ENCODE data around the gene SH3PXD2A. TPM values are rescaled to one million over a fixed set of nuclear protein-coding genes. Genes with fewer than 3 reads are reported as not detected.

Gene SH3PXD2A
- total RNA-seq, 4 donors from 2014 or later = 128 to 154 (median 136) TPM

DNA sequence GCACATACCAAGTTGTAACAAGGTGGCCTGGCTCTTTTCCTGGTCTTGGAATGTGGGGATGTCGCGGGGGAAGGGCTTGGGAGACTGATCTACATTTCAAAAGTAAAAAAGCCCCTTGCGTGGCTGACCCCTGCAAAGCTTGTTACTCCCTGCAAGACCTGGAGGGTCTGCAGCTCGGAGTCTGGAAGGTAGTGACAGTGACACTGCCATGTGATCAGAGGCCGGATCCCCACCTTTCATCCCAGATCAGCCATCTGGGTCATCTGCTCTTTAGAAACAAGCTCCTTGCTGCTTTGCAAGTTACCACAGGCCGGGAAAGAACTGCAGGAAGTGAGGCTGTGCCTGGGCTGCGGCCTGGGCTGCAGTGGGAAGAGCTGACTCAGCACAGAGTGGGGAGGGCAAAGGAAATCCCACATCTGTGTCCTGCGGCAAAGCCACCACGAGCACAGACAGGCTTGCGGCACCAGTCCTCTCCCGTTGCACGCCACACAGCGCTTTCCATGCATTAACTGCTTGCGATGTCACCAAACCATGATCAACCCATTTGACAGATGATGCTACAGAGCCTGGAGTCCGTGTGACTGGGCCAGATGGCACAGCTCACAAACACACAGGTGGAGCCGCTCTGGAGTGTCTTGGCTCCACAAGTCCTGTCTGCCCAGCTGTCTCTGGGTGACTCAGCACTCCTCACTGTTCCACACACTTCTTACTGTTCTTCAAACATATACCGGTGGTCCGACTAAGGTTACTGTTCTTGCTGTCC, 97.7 kb downstream of the SH3PXD2A start:
- Histone ChIP-seq H3K4me3 (no peak overlapping the region), H3K27me3 (no peaks in the 10 kb centered on the region), H3K27ac (peak overlapping the region in 2 of 4 donors; percentile 81 to 86), H3K9me3 (peaks cover 0 to 2% (median 0%) of the 10 kb centered on the region in 4 donors), H3K4me1 (peaks cover 3 to 55% (median 37%) of the 10 kb centered on the region in 4 donors), H3K36me3 (no peaks in the 10 kb centered on the region)
- peak in 1 of 2 donors; percentile 27 for DNase-seq (ENCODE audit: low spot score in 2 of 2)
- 59 to 63% methylated on average over 18 of the region's 18 CpGs for WGBS, 2 donors
- TF ChIP-seq POLR2A (IDR thresholded peaks at IDR 0.05) (no peak), EP300 (IDR thresholded peaks at IDR 0.05) (peak in 1 of 2 donors; percentile 65)
- TF ChIP-seq, protein P1, sequence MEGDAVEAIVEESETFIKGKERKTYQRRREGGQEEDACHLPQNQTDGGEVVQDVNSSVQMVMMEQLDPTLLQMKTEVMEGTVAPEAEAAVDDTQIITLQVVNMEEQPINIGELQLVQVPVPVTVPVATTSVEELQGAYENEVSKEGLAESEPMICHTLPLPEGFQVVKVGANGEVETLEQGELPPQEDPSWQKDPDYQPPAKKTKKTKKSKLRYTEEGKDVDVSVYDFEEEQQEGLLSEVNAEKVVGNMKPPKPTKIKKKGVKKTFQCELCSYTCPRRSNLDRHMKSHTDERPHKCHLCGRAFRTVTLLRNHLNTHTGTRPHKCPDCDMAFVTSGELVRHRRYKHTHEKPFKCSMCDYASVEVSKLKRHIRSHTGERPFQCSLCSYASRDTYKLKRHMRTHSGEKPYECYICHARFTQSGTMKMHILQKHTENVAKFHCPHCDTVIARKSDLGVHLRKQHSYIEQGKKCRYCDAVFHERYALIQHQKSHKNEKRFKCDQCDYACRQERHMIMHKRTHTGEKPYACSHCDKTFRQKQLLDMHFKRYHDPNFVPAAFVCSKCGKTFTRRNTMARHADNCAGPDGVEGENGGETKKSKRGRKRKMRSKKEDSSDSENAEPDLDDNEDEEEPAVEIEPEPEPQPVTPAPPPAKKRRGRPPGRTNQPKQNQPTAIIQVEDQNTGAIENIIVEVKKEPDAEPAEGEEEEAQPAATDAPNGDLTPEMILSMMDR (IDR thresholded peaks at IDR 0.05) = no peak

DNA sequence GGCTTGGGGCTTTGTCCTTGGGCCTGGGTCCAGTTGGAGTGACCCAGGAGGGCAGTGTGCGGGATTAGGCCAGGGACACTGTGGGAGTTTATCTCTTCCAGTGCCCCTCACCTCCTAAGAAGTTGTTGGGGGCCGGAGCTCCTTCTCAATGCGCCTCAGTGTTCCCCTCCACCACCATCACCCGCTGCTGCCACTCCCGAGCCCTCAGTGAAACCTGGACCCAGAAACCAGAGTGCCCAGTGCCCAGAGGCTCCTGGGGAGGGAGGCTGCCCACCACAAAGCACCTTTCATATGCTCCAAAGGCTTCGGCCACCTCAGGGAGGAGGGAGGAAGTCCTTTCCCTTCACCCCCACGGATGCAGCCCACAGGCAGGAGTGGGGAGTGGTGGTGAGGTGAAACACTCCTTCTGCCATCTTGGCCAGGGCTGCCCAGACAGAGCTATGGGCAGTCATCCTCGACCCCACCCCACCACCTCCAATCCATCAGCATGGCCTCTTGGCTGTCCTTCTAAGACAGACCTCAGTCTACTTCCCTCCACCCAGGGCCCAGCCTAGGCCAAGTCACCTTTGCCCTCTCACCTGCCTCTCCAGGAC, 99.0 kb downstream of the SH3PXD2A start:
- TF ChIP-seq EP300 (IDR thresholded peaks at IDR 0.05) (no peak), POLR2A (IDR thresholded peaks at IDR 0.05) (no peak)
- TF ChIP-seq, protein P1 (IDR thresholded peaks at IDR 0.05) = no peak
- no peaks in the 10 kb centered on the region for H3K27me3 ChIP-seq
- 69 to 86% methylated on average over 8 of the region's 8 CpGs for WGBS, 2 donors
- no peak overlapping the region for H3K4me3 ChIP-seq
- H3K27ac ChIP-seq = peak overlapping the region in 2 of 4 donors; percentile 2 to 31
- no peaks in the 10 kb centered on the region for H3K36me3 ChIP-seq
- DNase-seq (ENCODE audit: low spot score in 2 of 2) = no peak
- H3K4me1 ChIP-seq = peaks cover 3 to 55% (median 35%) of the 10 kb centered on the region in 4 donors
- H3K9me3 ChIP-seq = peaks cover 0 to 8% (median 0%) of the 10 kb centered on the region in 4 donors

DNA sequence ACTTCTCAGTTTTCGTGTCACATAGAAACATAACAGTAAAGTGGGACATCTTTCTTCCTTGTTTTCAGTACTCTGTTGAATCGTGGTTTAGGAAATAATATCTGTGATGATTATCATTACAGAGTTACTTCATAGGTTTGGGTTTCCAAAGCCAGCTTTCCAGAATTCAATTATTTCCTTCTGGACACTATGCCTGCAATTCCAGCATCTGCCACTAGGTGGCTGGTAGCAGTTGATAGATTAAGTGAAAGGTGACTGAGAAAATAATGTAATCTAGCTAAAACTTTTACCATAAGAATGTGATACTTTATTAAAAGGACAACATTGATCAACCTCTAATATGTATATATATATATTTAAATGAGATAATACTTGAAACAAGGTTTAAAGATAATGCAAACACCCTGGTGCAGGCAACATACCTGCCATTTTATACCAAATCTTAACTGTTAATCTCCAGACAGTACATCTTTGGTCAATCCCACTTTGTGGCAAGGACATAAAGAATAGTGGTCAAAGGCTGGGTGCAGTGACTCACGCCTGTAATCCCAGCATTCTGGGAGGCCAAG, 102.6 kb downstream of the SH3PXD2A start:
- Histone ChIP-seq H3K4me3 (no peak overlapping the region), H3K27ac (peak overlapping the region in 2 of 4 donors; percentile 82 to 85), H3K27me3 (no peaks in the 10 kb centered on the region), H3K4me1 (peaks cover 0 to 51% (median 24%) of the 10 kb centered on the region in 4 donors), H3K36me3 (no peaks in the 10 kb centered on the region), H3K9me3 (peaks cover 0 to 8% (median 0%) of the 10 kb centered on the region in 4 donors)
- 74 to 84% methylated on average over 3 of the region's 3 CpGs for WGBS, 2 donors
- DNase-seq (ENCODE audit: low spot score in 2 of 2) = no peak
- no peak for TF ChIP-seq EP300 (IDR thresholded peaks at IDR 0.05)
- TF ChIP-seq, protein P1 (IDR thresholded peaks at IDR 0.05) = peak; percentile 35 to 62 (median 57)

DNA sequence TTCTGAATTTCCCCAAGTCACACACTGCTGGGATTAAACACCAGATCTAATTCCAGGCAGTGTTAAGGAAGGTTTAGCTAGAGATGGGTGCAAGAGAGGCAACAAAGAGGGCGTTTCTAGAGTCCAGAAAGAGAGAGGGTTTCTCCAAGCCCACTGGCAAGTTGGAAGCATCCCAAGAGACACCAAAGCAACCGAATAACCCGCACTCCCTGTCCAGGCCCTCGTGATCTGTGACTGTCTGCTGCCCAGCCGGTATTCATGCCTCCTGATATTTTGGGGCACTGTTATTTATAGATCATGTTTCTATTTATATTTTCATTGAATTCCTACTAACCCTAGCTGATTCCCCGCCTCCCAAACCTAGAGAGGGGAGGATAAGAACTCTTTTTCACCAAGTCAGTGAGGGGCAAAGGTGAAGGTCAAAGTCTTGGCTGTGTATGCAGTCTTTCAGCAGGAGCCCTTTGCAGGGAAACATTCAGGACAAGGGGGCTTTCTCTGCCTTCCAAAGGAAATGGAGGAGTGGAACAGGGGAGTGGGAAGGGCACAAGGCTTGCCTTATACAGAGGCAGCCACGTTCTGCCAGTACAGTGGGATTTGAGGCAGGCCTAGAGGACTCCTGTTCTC, 103.6 kb downstream of the SH3PXD2A start:
- H3K27me3 ChIP-seq = no peaks in the 10 kb centered on the region
- TF ChIP-seq POLR2A (IDR thresholded peaks at IDR 0.05) (no peak), EP300 (IDR thresholded peaks at IDR 0.05) (peak in 1 of 2 donors; percentile 70)
- H3K4me3 ChIP-seq = no peak overlapping the region
- H3K4me1 ChIP-seq = peaks cover 0 to 51% (median 23%) of the 10 kb centered on the region in 4 donors
- 34 to 39% methylated on average over 7 of the region's 7 CpGs for WGBS, 2 donors
- peak overlapping the region; percentile 11 to 85 (median 50) for H3K27ac ChIP-seq
- no peaks in the 10 kb centered on the region for H3K36me3 ChIP-seq
- DNase-seq (ENCODE audit: low spot score in 2 of 2) = no peak
- peaks cover 0 to 8% (median 0%) of the 10 kb centered on the region in 4 donors for H3K9me3 ChIP-seq

DNA sequence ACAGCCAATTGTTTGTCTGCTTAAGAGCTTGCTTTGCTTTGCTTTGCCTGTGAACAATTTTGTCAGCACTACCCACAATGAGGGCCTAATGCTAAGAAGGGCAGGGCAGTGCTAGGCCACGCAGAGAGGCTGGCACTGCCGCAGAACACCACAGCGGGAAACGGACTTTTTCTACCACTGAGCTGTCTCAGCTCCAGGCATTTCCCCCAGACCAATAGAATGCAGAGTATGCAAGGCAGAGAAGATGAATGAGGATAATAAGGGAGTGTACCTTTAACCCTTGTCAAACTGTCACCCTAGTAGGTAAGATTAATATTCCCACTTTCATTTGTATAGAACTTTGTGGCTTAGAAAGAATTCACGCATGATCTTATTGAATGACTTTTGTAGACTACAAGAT, 104.5 kb downstream of the SH3PXD2A start:
- peak overlapping the region in 2 of 4 donors; percentile 82 to 85 for H3K27ac ChIP-seq
- H3K27me3 ChIP-seq = no peaks in the 10 kb centered on the region
- TF ChIP-seq, protein P1 (IDR thresholded peaks at IDR 0.05) = no peak
- TF ChIP-seq EP300 (IDR thresholded peaks at IDR 0.05) = no peak
- no peak for TF ChIP-seq POLR2A (IDR thresholded peaks at IDR 0.05)
- H3K4me3 ChIP-seq = no peak overlapping the region
- DNase-seq (ENCODE audit: low spot score in 2 of 2) = no peak
- H3K36me3 ChIP-seq = no peaks in the 10 kb centered on the region
- H3K4me1 ChIP-seq = peaks cover 0 to 60% (median 32%) of the 10 kb centered on the region in 4 donors
- peaks cover 0 to 8% (median 0%) of the 10 kb centered on the region in 4 donors for H3K9me3 ChIP-seq
- 65 to 76% methylated on average over 5 of the region's 5 CpGs for WGBS, 2 donors
